GM18511 (cell line): ENCODE results near the gene TGFBR2.

Source experiments
- ATAC-seq: cut with Tn5 transposase; IDR thresholded peaks from one replicate; pipeline ENCODE4 v1.9.1; 2021; ENCODE audit warnings: mild to moderate bottlenecking, moderate library complexity; ENCODE audit not compliant: unreplicated experiment

TGFBR2 gene

DNA sequence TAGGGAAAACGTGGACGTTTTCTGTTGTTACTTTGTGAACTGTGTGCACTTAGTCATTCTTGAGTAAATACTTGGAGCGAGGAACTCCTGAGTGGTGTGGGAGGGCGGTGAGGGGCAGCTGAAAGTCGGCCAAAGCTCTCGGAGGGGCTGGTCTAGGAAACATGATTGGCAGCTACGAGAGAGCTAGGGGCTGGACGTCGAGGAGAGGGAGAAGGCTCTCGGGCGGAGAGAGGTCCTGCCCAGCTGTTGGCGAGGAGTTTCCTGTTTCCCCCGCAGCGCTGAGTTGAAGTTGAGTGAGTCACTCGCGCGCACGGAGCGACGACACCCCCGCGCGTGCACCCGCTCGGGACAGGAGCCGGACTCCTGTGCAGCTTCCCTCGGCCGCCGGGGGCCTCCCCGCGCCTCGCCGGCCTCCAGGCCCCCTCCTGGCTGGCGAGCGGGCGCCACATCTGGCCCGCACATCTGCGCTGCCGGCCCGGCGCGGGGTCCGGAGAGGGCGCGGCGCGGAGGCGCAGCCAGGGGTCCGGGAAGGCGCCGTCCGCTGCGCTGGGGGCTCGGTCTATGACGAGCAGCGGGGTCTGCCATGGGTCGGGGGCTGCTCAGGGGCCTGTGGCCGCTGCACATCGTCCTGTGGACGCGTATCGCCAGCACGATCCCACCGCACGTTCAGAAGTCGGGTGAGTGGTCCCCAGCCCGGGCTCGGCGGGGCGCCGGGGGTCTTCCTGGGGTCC lies at the start of gene TGFBR2:
Gene TGFBR2, plus strand, starts transcription at position 301 of the 731 bp plus-strand sequence. Its CDS starts 283 bp downstream, at position 584.
- peak; percentile 80 for ATAC-seq

DNA sequence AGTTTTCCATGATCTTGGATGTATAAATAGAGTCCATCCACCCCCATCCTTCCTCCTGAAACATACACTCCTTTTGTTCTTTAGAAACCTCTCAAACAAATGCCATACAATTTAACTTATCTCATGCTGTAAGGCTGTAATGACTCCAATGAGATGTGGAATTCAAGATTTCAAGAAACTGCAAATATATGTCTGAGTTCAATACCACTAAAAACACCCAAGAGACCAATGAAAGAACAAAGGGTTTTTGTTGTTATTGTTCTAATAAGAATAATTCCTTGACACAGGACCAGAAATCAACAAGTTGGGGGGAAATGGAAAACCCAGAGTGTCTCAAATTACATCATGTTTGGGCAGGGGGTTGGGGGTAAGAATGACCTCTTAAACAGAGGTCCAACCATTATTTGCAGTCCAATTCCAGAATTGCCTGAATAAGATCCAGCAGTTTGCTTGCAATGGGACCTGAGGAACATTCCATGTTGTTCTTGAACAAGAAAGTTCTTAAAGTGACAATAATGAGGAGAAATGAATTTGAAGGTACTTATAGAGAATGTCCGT lies 48.6 kb upstream of the TGFBR2 start:
- no peak for ATAC-seq

DNA sequence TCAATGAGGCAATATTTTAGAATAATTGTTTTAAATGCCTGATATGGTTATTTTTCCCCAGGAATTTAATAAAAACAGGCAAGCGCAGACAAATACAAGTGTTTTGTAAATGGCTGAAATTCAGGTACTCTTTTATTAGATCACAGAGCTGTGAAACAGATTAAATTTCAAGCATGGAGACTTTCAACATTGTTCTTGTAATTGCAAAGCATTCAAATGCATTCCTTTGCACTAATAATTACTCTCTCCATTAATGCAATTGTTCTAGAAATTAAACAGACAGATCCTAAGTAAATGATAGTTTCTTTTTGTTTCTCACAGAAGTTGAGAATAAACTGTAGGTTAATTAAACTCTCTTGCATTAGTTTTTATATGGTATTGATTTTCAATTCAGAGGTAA lies 42.4 kb upstream of the TGFBR2 start:
- ATAC-seq, result no peak

DNA sequence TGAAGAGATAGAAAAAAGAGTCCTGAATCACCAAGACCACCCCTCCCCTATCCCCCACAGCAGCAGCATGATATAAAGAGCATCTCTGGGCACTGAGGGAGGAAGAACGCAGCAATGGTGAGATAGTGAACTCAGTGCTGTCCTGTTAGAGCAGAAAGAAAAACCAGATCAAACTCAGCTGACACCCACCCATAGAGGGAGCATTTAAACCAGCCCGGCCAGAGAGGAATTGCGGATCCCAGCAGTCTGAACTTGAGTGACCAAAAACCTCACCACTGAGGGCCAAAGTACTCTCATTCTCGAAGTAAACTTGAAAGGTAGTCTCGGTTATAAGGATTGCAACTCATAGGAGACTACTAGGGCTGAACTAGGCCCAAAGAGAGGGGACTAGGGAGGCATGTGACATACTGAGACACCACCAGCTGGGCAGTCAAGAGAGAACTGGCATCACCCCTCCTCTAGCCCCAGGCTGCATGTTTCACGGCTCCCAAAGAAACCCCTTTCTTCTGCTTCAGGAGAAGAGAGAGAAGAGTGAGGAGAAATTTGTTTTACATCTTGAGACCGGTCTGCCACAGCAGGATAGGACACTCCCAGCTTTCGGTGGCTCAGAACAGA lies 39.2 kb upstream of the TGFBR2 start:
- ATAC-seq, result no peak

DNA sequence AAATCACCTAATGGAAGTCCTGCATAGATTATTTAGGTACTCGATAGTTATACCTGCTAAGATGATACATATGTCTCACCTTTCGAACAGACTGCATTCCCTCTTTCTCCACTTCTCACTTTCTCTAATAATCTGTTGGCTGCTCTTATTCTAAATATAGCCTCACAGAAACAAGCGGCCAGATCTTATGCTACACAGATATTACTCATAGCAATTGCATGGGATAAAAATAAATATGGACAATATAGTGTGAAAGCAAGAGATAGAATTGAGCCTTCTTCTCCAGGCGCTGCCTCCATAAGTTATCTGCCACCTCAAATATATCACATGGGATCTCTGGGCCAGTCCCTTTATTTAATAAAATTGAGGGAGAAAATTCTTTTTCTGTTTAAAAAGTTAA lies 29.5 kb upstream of the TGFBR2 start:
- ATAC-seq, result no peak

DNA sequence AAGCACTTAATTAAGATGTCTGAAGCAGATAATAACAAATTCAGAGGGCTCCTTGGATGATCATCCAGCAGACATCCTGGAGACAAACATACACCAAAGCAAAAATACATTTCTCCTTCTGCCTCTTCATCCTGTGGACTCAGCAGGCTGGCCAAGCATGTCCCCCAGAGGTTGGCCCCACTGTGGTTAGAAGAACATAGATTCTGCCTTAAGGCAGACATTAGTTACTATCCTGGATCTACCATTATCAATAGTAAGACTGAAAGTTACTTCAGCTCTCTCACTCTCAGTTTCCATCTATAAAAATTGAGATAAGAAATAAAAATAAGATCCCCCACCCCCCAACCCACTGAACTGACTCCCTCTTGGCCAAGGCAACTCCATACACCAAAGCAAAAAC lies 28.6 kb upstream of the TGFBR2 start:
- peak; percentile 90 for ATAC-seq

DNA sequence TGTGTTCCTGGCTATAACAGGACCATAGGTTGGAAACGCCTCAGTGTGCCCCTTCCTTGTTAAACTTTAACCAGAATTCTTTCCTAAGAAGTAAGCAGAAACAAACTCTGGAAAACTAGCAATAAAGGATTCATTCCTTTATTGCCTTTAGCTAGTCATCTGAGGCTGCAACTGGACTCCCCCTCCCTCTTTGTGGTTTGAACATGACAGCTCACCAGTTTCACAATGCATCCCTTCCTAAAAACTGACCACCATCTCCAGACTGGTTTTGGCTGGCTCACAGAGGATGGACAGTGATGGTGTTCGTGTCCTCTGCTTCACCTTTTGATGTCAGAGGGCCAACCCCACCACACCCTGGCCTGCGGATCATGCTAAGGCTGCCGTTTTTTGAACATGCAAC lies 27.9 kb upstream of the TGFBR2 start:
- peak; percentile 51 for ATAC-seq

DNA sequence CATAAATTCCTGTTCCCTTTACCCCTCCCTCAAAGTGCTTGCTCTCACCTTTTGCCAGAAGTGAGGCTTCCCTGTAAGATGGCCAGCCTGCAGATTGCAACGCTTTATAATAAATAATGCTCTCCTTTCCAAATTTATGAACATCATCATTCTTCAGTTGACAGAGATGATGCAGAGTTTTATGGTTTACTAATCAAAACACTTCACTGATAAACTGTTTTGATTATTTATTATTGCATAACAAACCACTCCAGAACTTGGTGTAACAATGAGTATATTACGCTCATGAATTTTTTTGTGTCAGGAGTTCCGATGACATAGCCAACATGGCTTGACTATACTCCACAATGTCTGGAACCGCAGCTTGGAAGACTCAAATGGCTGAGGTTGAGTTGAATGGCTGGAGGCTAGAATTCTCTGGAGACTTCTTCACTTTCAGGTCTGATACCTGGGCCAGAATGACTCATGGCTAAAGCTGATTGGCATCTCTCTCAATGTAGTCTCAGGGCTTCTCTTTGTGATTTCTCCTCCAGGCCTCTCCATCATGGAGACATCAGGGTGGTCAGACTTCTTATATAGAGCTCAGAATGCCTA lies 27.3 kb upstream of the TGFBR2 start:
- peak; percentile 40 for ATAC-seq

DNA sequence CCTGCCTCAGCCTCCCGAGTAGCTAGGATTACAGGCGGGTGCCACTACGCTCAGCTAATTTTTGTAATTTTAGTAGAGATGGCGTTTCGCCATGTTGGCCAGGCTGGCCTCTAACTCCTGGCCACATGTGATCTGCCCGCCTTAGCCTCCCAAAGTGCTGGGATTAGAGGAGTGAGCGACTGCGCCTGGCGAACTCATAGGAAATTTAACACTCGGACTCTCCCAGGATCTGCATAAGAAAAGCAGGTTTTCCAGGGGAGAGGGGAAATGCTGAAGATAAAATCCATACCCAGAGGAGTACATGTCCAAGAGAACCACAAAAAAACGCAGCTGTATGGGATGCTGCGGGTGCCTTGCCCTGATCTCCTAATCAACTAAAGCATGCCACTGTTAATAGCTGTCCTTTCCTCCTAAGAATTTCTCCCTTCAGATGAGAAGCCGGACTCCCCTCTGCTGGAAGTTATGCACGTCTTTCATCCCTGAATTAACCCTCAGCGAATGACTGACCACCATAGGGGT lies 25.3 kb upstream of the TGFBR2 start:
- no peak for ATAC-seq

DNA sequence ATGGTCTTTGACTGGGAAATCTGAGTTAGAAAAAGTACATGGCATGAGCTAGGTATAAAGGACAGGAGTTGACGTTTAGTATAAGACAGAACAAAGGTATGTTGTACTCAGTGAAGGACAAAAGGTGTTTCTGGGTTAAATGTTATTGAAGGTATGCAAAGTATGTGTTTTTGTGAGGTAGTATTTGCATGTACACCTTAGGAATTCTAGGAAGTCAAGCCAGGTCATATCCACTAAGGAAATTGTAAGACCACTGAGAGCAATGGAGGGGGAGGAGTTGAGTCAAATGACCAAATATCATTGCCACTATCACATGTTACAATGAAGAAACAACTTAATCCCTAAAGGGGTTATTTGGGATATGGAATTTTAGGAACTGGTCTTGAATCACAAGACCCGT lies 24.4 kb upstream of the TGFBR2 start:
- no peak for ATAC-seq

DNA sequence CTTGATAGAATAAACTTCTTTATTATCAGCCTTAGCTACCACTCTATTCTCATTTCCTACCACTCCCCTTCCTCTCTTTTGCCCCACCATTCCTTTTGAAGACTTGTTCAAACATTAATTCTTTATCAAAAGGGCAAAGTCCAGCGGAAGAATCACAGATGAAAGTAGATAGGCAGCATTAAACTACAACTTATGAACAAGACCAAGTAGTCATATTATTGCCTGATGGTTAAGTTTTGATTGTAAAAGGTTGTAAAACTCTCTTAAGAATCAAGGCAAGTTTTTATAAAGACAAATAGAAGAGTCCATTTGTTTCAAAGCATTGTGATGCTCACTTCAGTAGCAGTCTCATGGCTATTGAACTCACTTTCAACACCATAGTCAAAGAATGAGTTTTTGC lies 22.4 kb upstream of the TGFBR2 start:
- ATAC-seq, result no peak

DNA sequence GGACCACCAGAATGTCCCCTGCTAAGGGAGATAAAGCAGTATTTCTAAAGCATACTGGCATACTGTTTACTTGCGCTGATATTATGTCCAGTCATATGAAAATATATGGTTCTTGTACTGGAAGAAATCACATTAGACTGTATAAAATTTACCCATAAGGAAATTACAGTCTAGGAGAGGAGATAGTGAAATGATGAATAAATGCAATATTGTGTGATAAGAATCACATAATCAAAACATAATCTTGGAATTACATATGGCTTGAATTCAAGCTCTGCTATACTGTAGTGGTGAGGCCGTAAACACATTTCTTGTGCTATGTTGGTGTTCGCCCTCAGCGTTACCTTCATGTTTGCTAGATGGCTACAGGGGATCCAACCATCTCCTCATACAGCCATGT lies 20.7 kb upstream of the TGFBR2 start:
- no peak for ATAC-seq

DNA sequence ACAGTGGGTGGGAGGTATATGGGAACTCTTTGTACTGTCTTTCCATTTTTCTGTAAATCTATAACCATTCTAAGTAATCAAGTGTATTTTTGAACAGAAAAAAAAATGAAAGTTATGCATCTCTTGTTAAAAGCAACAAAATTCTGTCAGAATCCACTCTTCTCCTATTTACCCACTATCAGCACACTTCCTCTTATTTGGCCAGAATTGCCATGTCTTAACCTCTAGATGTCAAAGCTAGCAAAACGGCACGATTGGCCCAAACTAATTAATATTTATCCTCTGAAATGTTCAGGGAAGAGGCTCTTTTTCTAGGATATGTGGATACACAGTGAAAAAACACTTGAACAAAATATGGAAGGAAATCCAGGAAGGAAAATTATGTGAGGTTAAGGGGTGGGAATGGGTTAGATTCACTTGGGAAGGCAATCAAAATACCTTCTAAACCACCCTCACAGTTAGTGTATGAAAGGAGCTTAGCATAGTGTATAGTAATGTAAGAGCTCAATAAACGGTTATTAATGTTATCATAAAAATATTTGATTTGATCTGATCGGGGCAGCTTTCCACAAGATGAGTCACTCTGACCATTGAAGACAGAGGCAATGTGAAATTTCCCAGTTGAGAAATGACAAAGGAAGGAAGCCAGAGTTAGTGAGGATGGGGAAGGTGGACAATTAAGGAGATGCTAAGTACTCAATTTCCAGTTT lies 20.1 kb upstream of the TGFBR2 start:
- ATAC-seq, result no peak

DNA sequence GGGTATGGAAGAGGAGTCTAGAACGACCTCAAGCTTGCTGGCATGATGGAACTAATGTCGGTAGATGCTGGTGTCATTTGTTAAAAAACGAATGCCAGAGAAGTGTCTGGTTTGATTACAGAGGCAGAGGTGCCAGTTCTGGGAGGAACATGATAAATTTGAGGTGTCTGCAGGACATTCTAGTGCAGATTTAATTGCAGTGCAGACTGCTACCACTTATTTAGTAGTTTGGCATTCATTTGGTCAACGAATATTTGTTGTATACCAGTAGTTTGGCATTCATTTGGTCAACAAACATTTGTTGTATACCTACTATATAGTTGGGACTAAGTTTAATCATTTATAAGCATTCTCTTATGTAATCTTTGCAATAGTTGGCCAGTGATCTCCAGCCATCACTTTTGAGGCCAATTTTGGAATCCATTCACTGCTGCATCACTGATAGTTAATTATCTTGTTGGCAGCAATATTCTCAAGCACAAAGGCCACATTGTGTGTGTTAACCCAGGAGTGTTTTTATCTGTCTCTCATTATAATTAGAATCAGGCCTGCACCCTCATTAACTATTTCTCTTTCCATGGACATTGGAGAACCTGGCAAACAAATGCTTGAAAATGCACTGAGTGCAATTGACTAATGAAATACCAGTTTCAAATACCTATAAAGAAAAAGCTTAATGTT lies 19.5 kb upstream of the TGFBR2 start:
- ATAC-seq, result no peak

DNA sequence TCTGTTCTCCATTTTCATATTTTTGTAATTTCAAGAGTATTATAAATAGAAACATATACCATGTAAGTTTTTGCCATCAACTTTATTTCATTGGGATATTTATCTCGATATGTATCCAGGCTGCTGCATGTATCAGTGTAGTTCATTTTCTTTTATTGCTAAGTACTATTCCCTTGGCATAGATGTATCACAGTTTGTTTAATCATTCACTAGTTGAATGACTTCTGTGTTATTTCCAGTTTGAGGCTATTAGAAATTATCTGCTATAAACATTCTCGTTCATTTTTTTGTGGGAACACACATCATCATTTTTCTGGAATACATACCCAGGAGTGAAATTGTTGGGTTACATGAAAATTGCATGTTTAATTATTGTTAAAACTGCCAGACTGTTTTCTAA lies 18.5 kb upstream of the TGFBR2 start:
- ATAC-seq, result no peak

DNA sequence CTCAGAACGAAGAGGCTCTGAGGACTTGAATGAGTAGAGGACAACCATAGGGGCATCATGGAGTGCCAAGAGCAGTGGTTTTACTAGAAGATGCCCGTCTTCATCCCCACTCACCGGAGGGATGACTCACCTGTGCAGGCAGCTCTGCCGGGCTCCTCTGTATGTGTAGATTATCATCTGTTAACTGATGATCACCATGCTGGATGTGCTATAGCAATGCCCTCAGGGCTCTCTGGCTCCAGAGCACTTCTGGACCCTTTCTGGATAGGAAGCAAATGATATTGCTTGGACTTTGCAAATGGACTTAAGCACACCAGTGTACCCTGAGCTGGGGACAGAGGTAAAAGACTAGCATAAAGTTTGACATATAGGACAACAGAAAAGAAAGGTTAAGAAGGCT lies 10.2 kb upstream of the TGFBR2 start:
- no peak for ATAC-seq

DNA sequence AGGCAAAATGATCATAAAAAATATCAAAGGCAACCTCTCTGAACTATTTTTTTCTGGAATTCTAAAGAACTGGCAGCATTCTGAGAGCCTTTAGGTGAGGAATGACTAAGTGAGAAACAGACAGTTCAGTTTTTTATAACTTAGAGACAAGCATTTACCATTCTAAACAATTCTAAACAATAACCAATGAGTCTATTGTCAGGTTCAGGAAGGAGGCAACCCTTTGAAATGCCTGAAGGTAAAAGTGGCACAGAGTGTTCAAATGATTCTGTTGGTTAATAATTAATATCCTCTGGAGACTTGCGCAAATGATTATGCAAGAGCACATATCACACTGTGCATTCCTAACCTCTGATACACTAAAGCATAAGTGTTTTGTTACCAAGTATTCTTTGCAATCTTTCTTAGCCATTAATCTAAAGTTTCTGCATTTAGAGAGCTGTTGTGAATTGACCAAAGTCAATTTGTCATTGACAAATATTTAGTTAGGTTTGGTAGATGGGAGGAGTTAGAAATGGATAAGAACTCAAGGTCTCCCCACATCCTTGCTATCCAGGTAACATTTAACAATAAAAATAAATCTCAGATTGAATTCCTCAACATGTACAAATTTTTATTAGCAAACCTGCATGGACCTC lies 9.2 kb upstream of the TGFBR2 start:
- no peak for ATAC-seq

DNA sequence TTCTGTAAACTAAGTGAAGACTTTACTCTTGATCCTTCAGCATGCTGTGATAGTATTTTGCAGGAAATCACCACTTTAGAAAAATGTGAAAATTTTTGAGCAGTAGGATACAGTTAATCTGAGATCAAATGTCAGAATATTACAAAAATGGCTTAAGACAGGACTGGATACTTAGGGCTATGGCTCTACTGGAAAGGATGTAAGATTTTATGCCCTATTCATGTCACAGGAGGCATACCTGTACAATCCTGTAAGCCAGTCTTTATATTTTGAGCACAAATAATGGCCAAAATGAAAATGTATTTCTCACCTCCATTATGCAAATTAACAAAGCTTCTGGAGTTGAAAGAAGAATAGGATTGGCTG lies 8.6 kb upstream of the TGFBR2 start:
- no peak for ATAC-seq

DNA sequence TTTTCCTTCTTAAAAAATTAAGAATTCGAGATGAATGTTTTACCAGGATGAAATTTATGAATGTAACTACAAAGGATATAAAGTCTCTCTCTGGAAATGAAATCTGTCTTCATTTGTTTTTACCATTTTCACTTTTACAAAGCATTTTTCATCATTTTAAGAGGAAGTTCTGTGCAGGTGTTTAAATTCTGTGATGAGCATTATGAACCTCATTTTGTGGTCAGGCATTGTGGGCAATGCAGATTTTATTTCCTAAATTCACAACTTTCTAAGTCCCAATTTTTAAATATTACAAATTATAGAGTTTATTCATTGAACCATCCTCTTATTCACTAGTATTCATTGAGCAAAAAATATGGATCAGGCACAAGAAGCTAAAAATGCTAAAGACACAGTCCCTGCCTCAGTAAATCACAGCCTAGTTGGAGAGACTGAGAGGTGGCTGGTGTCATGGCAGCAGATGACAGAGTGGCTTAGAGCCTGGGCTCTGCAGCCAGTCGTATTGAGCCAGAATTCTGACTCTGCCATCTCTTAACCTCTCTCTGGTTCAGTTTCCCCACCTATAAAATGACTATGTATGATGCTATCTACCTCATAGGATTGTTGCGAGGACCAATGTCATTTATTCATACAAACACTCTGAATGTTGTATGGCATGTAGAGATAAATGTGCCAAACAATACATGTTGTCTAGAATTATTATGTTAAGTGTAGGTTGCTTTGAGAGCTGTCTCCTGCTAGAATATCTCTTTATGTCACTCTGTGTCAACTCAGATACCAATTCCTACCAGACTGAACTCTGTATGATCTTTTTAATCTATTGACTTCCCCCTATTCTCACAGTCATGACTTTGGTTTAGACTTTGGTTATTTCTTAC lies 7.5 kb upstream of the TGFBR2 start:
- peak; percentile 45 for ATAC-seq
